ENCODE results near the gene LY6G6D.
A peak's percentile ranks its signal among the peaks of the same experiment; 100 is the strongest.

LY6G6D gene, protein sequence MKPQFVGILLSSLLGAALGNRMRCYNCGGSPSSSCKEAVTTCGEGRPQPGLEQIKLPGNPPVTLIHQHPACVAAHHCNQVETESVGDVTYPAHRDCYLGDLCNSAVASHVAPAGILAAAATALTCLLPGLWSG

GRCh38 chr6:31715022-31715958 lies at the start of gene LY6G6D:
Gene LY6G6D, plus strand, starts transcription at chr6:31715348. Its CDS starts 8 bp downstream, at chr6:31715356.
- DNase-seq = no peak

DNA sequence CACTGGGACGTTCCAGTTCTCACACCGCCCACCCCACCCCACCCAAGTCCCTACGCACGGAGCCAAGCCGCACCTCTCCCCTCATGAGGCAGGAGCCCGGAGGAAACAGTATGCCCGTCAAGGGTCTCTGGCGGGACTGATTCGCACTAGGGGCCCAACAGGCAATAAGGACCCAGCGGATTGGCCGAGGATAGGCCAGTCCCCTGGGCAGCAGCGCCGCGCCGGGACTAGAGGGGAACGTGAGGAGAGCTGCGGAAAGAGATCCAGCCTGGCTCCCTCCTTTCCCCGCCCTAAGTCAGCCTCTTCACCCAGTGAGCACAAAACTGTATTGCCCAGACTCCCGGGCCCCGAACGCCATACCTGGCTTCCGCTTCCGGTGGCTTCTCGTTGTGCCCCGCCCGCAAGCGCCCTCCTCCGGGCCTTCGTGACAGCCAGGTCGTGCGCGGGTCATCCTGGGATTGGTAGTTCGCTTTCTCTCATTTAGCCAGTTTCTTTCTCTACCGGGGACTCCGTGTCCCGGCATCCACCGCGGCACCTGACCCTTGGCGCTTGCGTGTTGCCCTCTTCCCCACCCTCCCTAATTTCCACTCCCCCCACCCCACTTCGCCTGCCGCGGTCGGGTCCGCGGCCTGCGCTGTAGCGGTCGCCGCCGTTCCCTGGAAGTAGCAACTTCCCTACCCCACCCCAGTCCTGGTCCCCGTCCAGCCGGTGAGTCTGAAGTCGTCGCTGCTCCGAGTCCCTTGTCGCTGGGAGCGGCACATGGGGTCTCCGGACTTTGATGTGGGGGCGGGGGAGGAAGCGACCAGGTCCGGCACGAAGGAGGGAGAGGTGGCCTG lies 49.4 kb upstream of the LY6G6D start, which contains the start of gene CSNK2B:
TSS of gene CSNK2B (plus strand) at position 580 of the 836 bp plus-strand sequence. CDS start 752 bp downstream, outside the sequence.
- peak; percentile 98 for DNase-seq

- DNase-seq = peak; percentile 17
These were observed 48.7 kb upstream of the LY6G6D start for GRCh38 chr6:31666337-31666965.

DNA sequence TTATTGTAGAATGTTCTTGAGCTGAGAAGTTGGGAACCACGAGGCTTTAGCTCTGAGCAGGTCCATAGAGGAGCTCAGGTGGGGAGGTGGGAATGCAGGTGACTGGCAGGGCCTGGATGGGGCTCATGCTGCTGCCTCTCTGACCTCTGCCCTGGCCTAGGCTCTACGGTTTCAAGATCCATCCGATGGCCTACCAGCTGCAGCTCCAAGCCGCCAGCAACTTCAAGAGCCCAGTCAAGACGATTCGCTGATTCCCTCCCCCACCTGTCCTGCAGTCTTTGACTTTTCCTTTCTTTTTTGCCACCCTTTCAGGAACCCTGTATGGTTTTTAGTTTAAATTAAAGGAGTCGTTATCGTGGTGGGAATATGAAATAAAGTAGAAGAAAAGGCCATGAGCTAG lies 45.5 kb upstream of the LY6G6D start, which contains the start of gene LY6G5B:
TSS of gene LY6G5B (plus strand) at position 301 of the 400 bp plus-strand sequence. CDS start 975 bp downstream, outside the sequence.
- DNase-seq = no peak

DNA sequence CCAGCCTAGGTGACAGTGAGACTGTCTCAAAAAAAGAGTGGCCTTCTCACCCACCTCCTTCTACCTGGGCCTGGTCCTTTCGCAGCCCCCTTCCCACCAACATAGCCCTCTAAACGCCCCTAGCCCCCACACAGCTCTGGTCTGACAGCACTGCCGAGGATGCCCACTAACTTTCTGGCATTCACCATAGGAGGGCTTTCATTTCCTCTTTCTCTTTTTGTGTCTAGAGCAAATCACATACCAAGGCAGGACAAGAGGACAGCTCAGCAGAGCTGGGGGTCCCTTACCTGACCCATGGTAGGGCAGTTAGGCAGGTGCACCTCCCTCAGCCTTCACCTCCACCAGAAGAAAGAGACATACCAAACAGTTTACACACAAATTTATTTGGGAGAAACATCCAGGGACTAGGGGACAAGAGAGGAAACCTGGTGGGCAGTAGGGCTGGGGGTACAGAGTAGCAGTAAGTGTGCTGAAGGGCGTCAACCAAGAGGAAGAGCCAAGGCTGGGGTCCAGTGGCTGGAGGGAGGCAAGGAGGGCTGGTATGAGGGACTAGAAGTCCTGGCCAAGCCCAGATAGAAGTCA lies 38.7 kb upstream of the LY6G6D start:
- no peak for DNase-seq

DNA sequence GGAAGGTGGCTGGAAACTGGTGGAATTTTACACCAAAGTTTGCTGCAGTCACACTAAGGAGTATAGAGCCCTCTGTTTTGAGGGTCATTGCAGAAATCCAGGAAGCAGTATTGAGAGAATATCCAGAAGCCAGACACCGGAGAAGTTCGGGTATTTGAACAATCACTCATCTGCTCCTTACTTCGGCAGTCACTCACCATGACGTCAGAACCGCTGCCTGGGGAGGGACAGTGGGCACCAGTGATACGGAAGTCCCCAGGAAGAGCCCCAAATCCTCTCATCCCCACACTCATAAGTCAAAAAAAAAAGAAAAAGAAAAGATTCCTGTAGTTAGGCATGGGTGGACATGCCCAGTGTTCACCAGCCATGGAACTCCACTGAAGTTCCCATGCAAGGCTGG lies 38.2 kb upstream of the LY6G6D start:
- no peak for DNase-seq

DNA sequence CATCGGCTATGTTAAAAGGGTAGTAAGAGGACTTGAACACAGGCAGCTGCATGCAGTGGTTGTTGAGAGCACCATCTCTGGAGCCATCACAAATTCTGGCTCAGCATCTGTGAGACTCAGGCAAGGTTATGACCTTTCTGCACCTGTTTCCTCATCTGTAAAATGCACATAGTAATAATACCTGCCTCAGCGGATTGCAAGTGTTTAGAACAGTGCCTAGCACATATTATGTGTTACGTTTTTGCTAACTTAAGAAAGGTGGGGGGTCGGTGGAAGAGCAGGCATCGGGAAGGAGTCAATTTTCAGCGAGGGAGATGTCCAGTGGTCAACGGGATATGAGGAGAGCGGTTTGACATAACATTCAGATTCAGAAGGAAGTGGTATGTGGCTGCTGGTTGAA lies 37.2 kb upstream of the LY6G6D start:
- no peak for DNase-seq

- peak; percentile 81 for DNase-seq
These were observed 34.7 kb upstream of the LY6G6D start, which contains the start of gene LY6G5C for GRCh38 chr6:31680226-31681134. Gene LY6G5C, minus strand, starts transcription at chr6:31681067. Its CDS starts 694 bp downstream, at chr6:31680373.

DNA sequence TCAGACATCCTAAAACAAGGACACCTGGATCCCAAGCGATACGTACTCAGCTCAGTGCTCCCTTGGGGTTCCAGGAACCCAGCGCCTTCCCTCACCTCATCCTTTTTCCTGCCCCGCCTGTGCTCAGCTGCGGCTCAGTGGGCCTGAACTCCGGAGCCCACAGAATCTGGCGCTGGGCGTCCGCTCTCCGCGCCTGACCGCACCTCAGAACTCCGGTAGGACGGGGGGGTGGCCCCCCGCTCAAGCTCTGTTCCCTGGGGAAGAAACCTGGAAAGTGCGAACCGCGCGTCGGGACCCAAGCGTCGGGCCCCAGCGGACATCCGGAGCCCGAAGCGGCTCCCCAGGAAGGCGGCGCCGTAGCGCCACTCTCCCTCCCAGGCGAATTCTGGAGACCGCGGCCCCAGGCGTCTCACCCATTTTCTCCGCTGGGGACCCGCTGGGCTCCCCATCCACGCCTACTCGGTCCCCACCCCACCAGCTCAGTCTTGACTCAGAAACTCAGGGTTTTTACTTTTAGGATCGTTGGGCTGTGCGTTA lies 33.9 kb upstream of the LY6G6D start:
- peak; percentile 49 for DNase-seq

DNA sequence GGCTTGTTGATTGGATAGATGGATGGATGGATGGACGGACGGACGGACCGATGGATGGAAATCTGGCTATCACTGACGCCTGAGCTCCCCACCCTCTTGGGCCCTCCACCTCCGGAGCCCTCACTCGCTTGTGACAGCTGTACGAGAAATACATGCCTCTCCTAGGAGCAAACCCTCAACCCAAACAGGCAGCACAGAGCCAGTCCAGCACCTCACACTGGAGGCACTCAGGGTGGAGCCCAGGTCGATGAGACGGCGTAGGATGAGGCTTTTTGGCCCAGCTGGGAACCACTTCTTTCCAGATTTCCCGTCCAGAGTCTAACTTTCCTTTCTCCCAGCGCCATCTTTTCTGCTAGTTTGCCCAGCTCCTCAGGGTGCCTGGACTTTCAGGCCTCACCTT lies 31.6 kb upstream of the LY6G6D start:
- DNase-seq = no peak

- peak; percentile 76 for DNase-seq
These were observed 28.7 kb upstream of the LY6G6D start for GRCh38 chr6:31686483-31686882.

DNA sequence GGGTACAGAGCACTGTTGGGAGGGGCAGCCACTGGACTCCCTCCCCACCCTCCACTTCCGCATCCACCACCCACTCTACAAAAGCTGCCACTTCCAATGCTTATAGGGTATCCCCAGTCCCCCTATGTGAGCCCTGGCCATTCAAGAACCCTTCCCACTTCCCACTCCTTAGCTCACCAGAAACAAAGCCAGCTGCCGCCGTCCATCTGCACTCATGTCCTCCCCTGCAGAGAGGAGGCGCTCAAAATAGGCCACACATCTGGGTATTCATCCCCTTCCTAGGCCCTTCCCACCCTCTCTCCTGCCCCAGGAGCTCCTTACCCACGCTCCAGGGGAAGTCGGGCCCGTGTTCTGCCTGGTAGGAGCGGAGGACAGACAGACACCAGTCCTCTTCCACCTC lies 27.8 kb upstream of the LY6G6D start:
- DNase-seq = no peak

DNA sequence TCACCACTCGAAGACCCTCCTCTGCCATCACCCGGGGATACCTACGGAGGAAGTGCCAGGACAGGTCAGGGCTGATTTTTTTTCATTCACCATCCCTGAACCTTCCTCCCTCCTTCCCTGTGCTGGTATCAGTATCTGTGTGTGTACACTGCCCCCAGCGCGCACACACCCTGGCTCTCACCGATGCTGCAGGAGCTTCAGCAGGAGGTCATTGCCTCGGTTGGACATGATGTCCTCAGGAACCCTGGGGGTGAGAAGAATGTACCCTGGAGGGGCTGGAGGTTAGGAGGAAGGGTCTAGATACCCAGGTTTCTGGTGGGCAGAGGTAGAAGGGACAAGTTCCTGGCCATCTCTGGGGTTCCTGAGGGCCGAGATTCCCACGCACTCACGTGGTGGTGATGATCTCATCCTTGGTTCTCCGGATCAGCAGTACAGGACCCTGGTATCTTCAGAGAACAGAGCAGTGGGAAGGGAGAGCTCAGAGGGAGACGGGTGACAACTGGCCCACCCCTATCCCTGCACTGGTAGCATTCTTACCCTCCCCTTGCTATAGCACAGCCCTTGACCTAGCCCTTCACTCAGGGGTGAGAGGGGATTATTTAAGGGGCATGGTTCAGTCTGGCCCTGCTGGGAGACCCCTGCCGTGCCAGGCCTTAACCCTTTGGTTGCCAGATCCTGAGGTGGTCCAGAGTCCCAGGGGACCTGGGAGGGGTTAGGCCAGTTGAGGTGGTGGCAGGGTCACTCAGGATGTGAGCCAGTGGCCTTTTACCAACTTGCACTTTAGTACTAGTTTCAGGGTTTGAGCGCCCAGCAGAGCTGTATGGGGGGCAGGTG lies 27.1 kb upstream of the LY6G6D start:
- no peak for DNase-seq

DNA sequence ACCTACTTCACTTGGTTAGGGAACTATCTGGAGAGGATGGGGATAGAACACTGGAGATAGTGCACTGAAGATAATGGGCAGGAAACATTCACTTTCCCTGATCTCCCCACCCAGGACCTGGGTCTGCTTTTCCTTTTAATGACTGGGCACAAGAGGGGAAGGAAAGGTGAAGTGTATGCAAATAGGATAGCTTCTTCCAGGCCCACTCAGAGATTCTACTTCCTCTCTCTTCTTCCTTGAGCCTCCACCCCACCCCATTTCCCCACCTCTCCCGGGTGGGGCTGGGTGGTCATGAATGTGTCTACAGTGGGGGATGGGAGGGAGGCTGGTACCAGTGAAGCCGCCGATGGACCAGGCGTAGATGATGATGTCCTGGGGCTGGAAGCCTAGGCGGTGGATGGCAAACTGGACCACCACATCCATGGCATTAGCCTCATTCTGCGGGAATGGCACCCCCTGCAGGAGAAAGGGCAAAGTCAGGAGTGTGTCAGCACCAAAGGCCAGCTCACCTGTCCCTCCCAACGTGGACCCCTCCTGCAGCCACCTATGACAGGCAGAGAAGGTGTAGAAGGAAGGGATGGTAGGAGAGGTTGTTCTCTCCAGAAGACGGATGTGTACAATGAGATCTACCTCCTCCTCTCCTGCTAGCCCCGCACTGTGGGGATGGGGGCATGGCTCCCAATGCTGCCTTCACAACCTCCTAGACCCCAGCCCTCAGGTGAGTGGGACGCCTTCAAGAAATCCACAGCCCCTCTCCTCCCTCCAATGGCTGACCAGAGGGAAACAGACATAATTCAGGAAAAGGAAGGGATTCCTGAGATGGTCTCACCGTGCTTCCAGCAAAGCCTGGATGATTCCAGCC lies 25.7 kb upstream of the LY6G6D start:
- DNase-seq = peak; percentile 23

DNA sequence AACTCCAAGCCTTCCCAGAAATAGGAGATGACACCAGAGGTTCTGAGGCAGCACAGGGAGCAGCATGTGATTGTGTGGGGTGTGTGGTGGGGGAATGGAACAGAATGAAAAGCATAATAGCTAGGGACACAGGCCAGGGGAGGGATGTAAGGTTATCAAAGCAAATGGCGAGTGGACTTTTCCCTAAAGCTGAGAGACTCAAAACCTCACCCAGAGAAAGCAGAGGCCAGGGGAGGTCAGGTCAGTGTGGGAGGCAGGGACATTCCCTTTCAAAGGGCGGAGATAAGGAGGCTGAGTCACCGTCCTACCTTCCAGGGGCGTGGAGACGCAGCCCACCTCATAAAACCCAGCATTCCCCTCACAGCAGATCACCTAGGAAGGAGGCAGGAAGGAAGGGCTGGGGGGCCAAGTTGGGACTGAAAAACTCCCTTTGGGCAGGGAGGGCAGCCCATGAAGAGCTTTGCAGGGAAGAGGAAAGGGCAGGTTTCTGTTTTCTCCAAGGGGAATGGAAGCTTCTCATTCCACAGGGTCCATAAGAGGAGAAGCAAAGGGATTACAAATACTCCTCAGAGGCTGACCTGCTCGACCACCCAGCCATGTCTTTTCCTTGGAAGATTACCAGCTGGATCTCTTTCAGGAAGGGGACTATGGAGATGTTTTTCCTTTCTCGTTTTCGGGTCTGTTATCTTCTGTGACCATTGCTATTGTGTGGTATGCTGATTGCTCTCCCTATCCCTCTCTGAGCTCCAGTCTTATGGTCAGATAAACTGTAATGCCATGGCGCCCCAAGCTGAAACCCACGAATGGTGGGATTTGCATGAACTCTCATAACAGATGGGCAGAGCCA lies 24.7 kb upstream of the LY6G6D start:
- DNase-seq = peak; percentile 82

DNA sequence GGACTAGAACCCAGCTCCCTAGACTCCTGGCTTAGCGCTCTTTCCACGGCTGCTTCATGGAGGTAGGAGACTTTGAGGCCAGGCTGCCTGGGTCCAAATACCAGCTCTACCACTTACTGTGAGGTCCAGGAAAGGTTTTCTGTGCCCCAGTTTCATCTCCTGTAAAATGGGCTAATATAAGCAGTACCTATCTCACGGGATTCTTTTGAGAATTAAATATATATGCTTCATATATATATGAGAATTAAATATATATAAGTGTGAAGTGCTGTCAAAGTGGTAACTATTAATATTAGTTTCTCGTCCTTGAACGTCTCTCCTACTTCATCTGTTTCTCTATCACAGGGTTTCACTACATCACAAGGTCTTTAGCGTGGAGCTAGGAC lies 24.1 kb upstream of the LY6G6D start:
- DNase-seq = no peak

GRCh38 chr6:31691564-31692108 lies 23.5 kb upstream of the LY6G6D start:
- DNase-seq = no peak

All from hematopoietic multipotent progenitor cell treated with erythropoietin and hydrocortisone succinate and interleukin-3 and kit ligand, for 8 days (in vitro differentiated cells).